H9 (cell line): Measurements from ENCODE around the gene SCRN2. TPM values are rescaled to one million over a fixed set of nuclear protein-coding genes. Genes with fewer than 3 reads are reported as not detected.

Experiments
- DNase-seq: peaks from one replicate; pipeline ENCODE4 v3.0.0-alpha.2; 2017
- H2AFZ ChIP-seq: one replicate; pipeline ENCODE4 v1.6.1; 2013; ENCODE audit warnings: mild to moderate bottlenecking, low read length, control low read depth, moderate library complexity
- H2AK5ac ChIP-seq: 2 replicates; pipeline ENCODE4 v1.6.1; 2013; ENCODE audit warnings: low read length, control low read depth, mixed read lengths; ENCODE audit not compliant: insufficient read length
- H2BK120ac ChIP-seq: one replicate; pipeline ENCODE4 v1.6.1; 2013; ENCODE audit warnings: low read depth, mild to moderate bottlenecking, low read length, control low read depth, inconsistent platforms; ENCODE audit not compliant: poor library complexity, severe bottlenecking
- H2BK12ac ChIP-seq: 2 replicates; pipeline ENCODE4 v1.6.1; 2013; ENCODE audit warnings: low read length, control low read depth, mixed read lengths, low read depth; ENCODE audit not compliant: insufficient read length
- H2BK15ac ChIP-seq: 2 replicates; pipeline ENCODE4 v1.6.1; 2013; ENCODE audit warnings: low read depth, low read length, control low read depth
- H2BK20ac ChIP-seq: one replicate; pipeline ENCODE4 v1.6.1; 2013; ENCODE audit warnings: low read depth, mild to moderate bottlenecking, low read length, control low read depth, inconsistent platforms; ENCODE audit not compliant: poor library complexity, severe bottlenecking
- H2BK5ac ChIP-seq: 2 replicates; pipeline ENCODE4 v1.6.1; 2013; ENCODE audit warnings: low read length, control low read depth, mixed read lengths; ENCODE audit not compliant: insufficient read length
- H3K14ac ChIP-seq: 2 replicates; pipeline ENCODE4 v1.6.1; 2013; ENCODE audit warnings: low read length, control low read depth; ENCODE audit not compliant: insufficient read depth
- H3K18ac ChIP-seq: 2 replicates; pipeline ENCODE4 v1.6.1; 2013; ENCODE audit warnings: low read depth, mild to moderate bottlenecking, mixed read lengths, low read length, control low read depth; ENCODE audit not compliant: insufficient read length
- H3K23ac ChIP-seq: 2 replicates; pipeline ENCODE4 v1.6.1; 2013; ENCODE audit warnings: low read length, control low read depth, mixed read lengths, low read depth; ENCODE audit not compliant: insufficient read length
- H3K23me2 ChIP-seq: 2 replicates; pipeline ENCODE4 v1.6.1; 2013; ENCODE audit warnings: low read depth, mild to moderate bottlenecking, mixed read lengths, low read length, control low read depth; ENCODE audit not compliant: insufficient read length, poor library complexity, severe bottlenecking
- H3K27ac ChIP-seq: 2 replicates; pipeline ENCODE4 v1.5.1; 2013; ENCODE audit warnings: low read length, control low read depth, mixed read lengths, low read depth; ENCODE audit not compliant: insufficient read length
- H3K27me3 ChIP-seq: 2 replicates; pipeline ENCODE4 v1.6.1; 2013; ENCODE audit warnings: low read length, control low read depth, inconsistent platforms; ENCODE audit not compliant: insufficient read depth
- H3K4ac ChIP-seq: 2 replicates; pipeline ENCODE4 v1.6.1; 2013; ENCODE audit warnings: low read depth, mild to moderate bottlenecking, control low read depth, inconsistent platforms, low read length, moderate library complexity
- H3K4me1 ChIP-seq: 2 replicates; pipeline ENCODE4 v1.6.1; 2013; ENCODE audit warnings: low read length, control low read depth, inconsistent platforms; ENCODE audit not compliant: insufficient read depth
- H3K4me2 ChIP-seq: 2 replicates; pipeline ENCODE4 v1.6.1; 2013; ENCODE audit warnings: low read length, control low read depth, mixed read lengths; ENCODE audit not compliant: insufficient read length, insufficient read depth
- H3K56ac ChIP-seq: 2 replicates; pipeline ENCODE4 v1.6.1; 2013; ENCODE audit warnings: low read depth, mild to moderate bottlenecking, mixed read lengths, low read length, control low read depth; ENCODE audit not compliant: insufficient read length
- H3K79me1 ChIP-seq: 2 replicates; pipeline ENCODE4 v1.6.1; 2013; ENCODE audit warnings: low read depth, mild to moderate bottlenecking, moderate library complexity, low read length, control low read depth, inconsistent platforms; ENCODE audit not compliant: insufficient read depth, poor library complexity, severe bottlenecking
- H3K79me2 ChIP-seq: 2 replicates; pipeline ENCODE4 v1.6.1; 2013; ENCODE audit warnings: low read length, control low read depth, inconsistent platforms; ENCODE audit not compliant: insufficient read depth
- H3K9ac ChIP-seq: 2 replicates; pipeline ENCODE4 v1.6.1; 2013; ENCODE audit warnings: low read length, control low read depth, mixed read lengths; ENCODE audit not compliant: insufficient read length; ENCODE audit errors: extremely low read depth
- H3K9me3 ChIP-seq: one replicate; pipeline ENCODE4 v1.6.1; 2013; ENCODE audit warnings: low read depth, low read length, inconsistent platforms; ENCODE audit not compliant: control insufficient read depth
- H3T11ph ChIP-seq: one replicate; pipeline ENCODE4 v1.6.1; 2013; ENCODE audit warnings: mild to moderate bottlenecking, low read length, control low read depth, inconsistent platforms
- H4K20me1 ChIP-seq: one replicate; pipeline ENCODE4 v1.6.1; 2013; ENCODE audit not compliant: control insufficient read depth, insufficient read length, insufficient read depth
- H4K5ac ChIP-seq: 2 replicates; pipeline ENCODE4 v1.6.1; 2013; ENCODE audit warnings: low read depth, mild to moderate bottlenecking, mixed read lengths, low read length, control low read depth; ENCODE audit not compliant: insufficient read length
- H4K8ac ChIP-seq: replicated peaks from 2 replicates; pipeline ENCODE4 v1.6.1; 2013; ENCODE audit warnings: low read length, control low read depth, mixed read lengths, low read depth; ENCODE audit not compliant: insufficient read length
- H4K91ac ChIP-seq: 2 replicates; pipeline ENCODE4 v1.6.1; 2013; ENCODE audit warnings: low read depth, mild to moderate bottlenecking, moderate library complexity, mixed read lengths, low read length, control low read depth; ENCODE audit not compliant: insufficient read length
- H3K27ac Mint-ChIP-seq, 3 experiments: 2 replicates in 2 of 3; 3 replicates in 1 of 3; pipeline ENCODE4 v1.8.0; 2020 to 2021; ENCODE audit warnings: mixed read lengths in 3 of 3, mild to moderate bottlenecking in 1 of 3, moderate library complexity in 1 of 3
- H3K27me3 Mint-ChIP-seq: 2 replicates; pipeline ENCODE4 v1.8.0; 2021; ENCODE audit warnings: low read depth, mild to moderate bottlenecking, moderate library complexity, mixed read lengths
- H3K36me3 Mint-ChIP-seq, 3 experiments: 2 replicates in 2 of 3; 3 replicates in 1 of 3; pipeline ENCODE4 v1.8.0; 2020 to 2021; ENCODE audit warnings: low read depth in 3 of 3, mixed read lengths in 3 of 3; ENCODE audit not compliant: insufficient read depth in 1 of 3
- H3K4me1 Mint-ChIP-seq, 2 experiments: 2 replicates each; pipeline ENCODE4 v1.8.0; 2020; ENCODE audit warnings: mixed read lengths in 2 of 2
- H3K4me3 Mint-ChIP-seq, 2 experiments: 2 replicates in 1 of 2; 3 replicates in 1 of 2; pipeline ENCODE4 v1.8.0; 2020 to 2021; ENCODE audit warnings: mild to moderate bottlenecking in 2 of 2, mixed read lengths in 2 of 2, moderate library complexity in 1 of 2
- H3K9me3 Mint-ChIP-seq, 2 experiments: 2 replicates in 1 of 2; 3 replicates in 1 of 2; pipeline ENCODE4 v1.8.0; 2020; ENCODE audit warnings: mild to moderate bottlenecking in 2 of 2, mixed read lengths in 2 of 2, moderate library complexity in 1 of 2
- CTCF ChIP-seq: fragments of 200-600 bp; sonication (generic); conservative IDR thresholded peaks from 3 replicates; pipeline ENCODE4 v1.8.0; 2021; ENCODE audit warnings: antibody characterized with exemption, mild to moderate bottlenecking
- total RNA-seq: library from RNA; stranded (reverse); gene quantifications from 2 replicates; pipeline ENCODE4 v1.2.1, GENCODE V29; 2021

SCRN2 gene
- total RNA-seq, 1 experiment from 2014 or later: 34.0 TPM

GRCh38 chr17:47856830-47857229 lies 15.8 kb upstream of the SCRN2 start:
- Mint-ChIP-seq H3K4me3 (no peak overlapping the region), H3K9me3 (no peaks in the 10 kb centered on the region; a peak in 1 of 5 replicates), H3K4me1 (peaks cover 32 to 41% of the 10 kb centered on the region in 2 experiments), H3K27me3 (peaks cover 82% of the 10 kb centered on the region), H3K36me3 (no peaks in the 10 kb centered on the region), H3K27ac (no peak overlapping the region)
- DNase-seq: no peak
- Histone ChIP-seq H3K18ac (no peak overlapping the region), H3K79me1 (no peaks in the 10 kb centered on the region), H2BK12ac (no peak overlapping the region), H4K20me1 (no peaks in the 10 kb centered on the region), H3K14ac (no peak overlapping the region), H2BK15ac (no peak overlapping the region), H4K91ac (no peak overlapping the region), H3K9ac (no peak overlapping the region), H2BK20ac (no peak overlapping the region), H3K56ac (no peak overlapping the region), H2BK120ac (no peak overlapping the region), H3K27ac (no peak overlapping the region), H3K4me2 (no peak overlapping the region), H3K4me1 (peaks cover 3% of the 10 kb centered on the region), H3K9me3 (no peaks in the 10 kb centered on the region), H3T11ph (no peak overlapping the region), H2AK5ac (no peak overlapping the region), H2BK5ac (no peak overlapping the region), H3K79me2 (no peaks in the 10 kb centered on the region), H3K23me2 (peaks cover 5% of the 10 kb centered on the region), H2AFZ (no peak overlapping the region), H3K23ac (no peak overlapping the region), H3K27me3 (peaks cover 27% of the 10 kb centered on the region), H3K4ac (no peak overlapping the region), H4K5ac (no peak overlapping the region), H4K8ac (no peak overlapping the region)
- no peak for TF ChIP-seq CTCF
